Keratinocyte (primary cell): Measurements from ENCODE around the gene CRISP2. TPM values are rescaled to one million over a fixed set of nuclear protein-coding genes. Genes with fewer than 3 reads are reported as not detected.

Experiments used
- DNase-seq: peaks from one replicate; pipeline ENCODE4 v3.0.0-alpha.2; 2011; ENCODE audit warnings: low read depth, missing footprints, low spot score
- FAIRE-seq: peaks from 2 replicates; lab custom pipeline; 2011; peaks lifted over from hg19 to GRCh38; lab: Jason Lieb, UNC
- H2AFZ ChIP-seq: 2 replicates; pipeline ENCODE4 v1.6.0; 2012; ENCODE audit warnings: low read length, control low read depth, inconsistent platforms; ENCODE audit not compliant: control insufficient read depth
- H3K27ac ChIP-seq: 2 replicates; pipeline ENCODE4 v1.5.1; 2011; ENCODE audit warnings: low read length; ENCODE audit not compliant: control insufficient read depth, insufficient read depth
- H3K27me3 ChIP-seq: 3 replicates; pipeline ENCODE4 v1.6.0; 2011; ENCODE audit warnings: low read length; ENCODE audit not compliant: control insufficient read depth, insufficient read depth; ENCODE audit errors: extremely low read depth
- H3K36me3 ChIP-seq, 2 experiments: 2 replicates in 1 of 2; 3 replicates in 1 of 2; pipeline ENCODE4 v1.5.1; 2011; ENCODE audit warnings: low read length in 2 of 2, mild to moderate bottlenecking in 1 of 2; ENCODE audit not compliant: control insufficient read depth in 2 of 2, insufficient read depth in 2 of 2; ENCODE audit errors: extremely low read depth in 1 of 2
- H3K4me1 ChIP-seq: 3 replicates; pipeline ENCODE4 v1.5.1; 2011; ENCODE audit warnings: low read length; ENCODE audit not compliant: control insufficient read depth, insufficient read depth; ENCODE audit errors: extremely low read depth
- H3K4me2 ChIP-seq: 3 replicates; pipeline ENCODE4 v1.6.0; 2011; ENCODE audit warnings: low read depth, low read length; ENCODE audit not compliant: control insufficient read depth, insufficient read depth; ENCODE audit errors: extremely low read depth
- H3K4me3 ChIP-seq, 3 experiments: fragments of 200-600 bp in 1 of 3; sonication (generic) in 1 of 3; 2 replicates in 2 of 3; 3 replicates in 1 of 3; pipeline ENCODE4 v1.5.1; 2011 to 2016; ENCODE audit warnings: low read length in 3 of 3, mild to moderate bottlenecking in 3 of 3, control low read depth in 2 of 3, inconsistent platforms in 1 of 3, low read depth in 1 of 3, mixed read lengths in 1 of 3, mixed run types in 1 of 3, moderate library complexity in 1 of 3; ENCODE audit not compliant: control insufficient read depth in 2 of 3, insufficient read depth in 2 of 3; ENCODE audit errors: extremely low read depth in 1 of 3
- H3K79me2 ChIP-seq: 2 replicates; pipeline ENCODE4 v1.6.0; 2012; ENCODE audit warnings: low read length; ENCODE audit not compliant: control insufficient read depth, insufficient read depth
- H3K9ac ChIP-seq: 3 replicates; pipeline ENCODE4 v1.6.0; 2011; ENCODE audit warnings: low read length; ENCODE audit not compliant: control insufficient read depth, insufficient read depth; ENCODE audit errors: extremely low read depth
- H3K9me1 ChIP-seq: 3 replicates; pipeline ENCODE4 v1.6.0; 2011; ENCODE audit warnings: low read length; ENCODE audit not compliant: control insufficient read depth, insufficient read depth; ENCODE audit errors: extremely low read depth
- H3K9me3 ChIP-seq: 2 replicates; pipeline ENCODE4 v1.5.1; 2012; ENCODE audit warnings: low read depth, low read length; ENCODE audit not compliant: control insufficient read depth
- H4K20me1 ChIP-seq: 3 replicates; pipeline ENCODE4 v1.6.0; 2011; ENCODE audit warnings: low read length; ENCODE audit not compliant: control insufficient read depth, insufficient read depth; ENCODE audit errors: extremely low read depth
- CTCF ChIP-seq, 3 experiments: IDR thresholded peaks in 1 of 3; conservative IDR thresholded peaks in 1 of 3; optimal IDR thresholded peaks in 1 of 3; 2 replicates in 2 of 3; 3 replicates in 1 of 3; pipeline versions ENCODE3 to v1.5.1; 2011; ENCODE audit warnings: low read length in 3 of 3, mild to moderate bottlenecking in 3 of 3, moderate library complexity in 2 of 3, control low read depth in 1 of 3, inconsistent platforms in 1 of 3; ENCODE audit not compliant: insufficient read depth in 2 of 3; ENCODE audit errors: extremely low read depth in 1 of 3
- EZH2 ChIP-seq: IDR thresholded peaks from one replicate; pipeline ENCODE4 v1.6.1; 2012; ENCODE audit warnings: inconsistent platforms, mild to moderate bottlenecking, low read length, moderate library complexity
- dilution Hi-C: fragments of 300-500 bp; cut with MboI; formaldehyde crosslinking; loops from one replicate; pipeline ENCODE4 v1.7.0; 2020; ENCODE audit warnings: low sequenced_read_pairs; ENCODE audit not compliant: extremely low pct_ligation_motif_present
- polyA plus RNA-seq, 5 experiments: library from polyadenylated mRNA; depleted of rRNA in 3 of 5; stranded (reverse) in 3 of 5; stranded (forward) in 1 of 5; unstranded in 1 of 5; fragments of >200 nt; gene quantifications; 1 replicate in 1 of 5; 2 replicates in 3 of 5; 3 replicates in 1 of 5; pipeline versions ENCODE4 v1.2.1 to v1.2.3, GENCODE V29; 2011 to 2012; ENCODE audit warnings: missing spikeins in 2 of 5, low read depth in 1 of 5, low replicate concordance in 1 of 5

CRISP2 gene
- polyA plus RNA-seq, 1 donor (not counting 4 experiments of a cell fraction or from before 2014, with no cell fraction given): not detected

DNA sequence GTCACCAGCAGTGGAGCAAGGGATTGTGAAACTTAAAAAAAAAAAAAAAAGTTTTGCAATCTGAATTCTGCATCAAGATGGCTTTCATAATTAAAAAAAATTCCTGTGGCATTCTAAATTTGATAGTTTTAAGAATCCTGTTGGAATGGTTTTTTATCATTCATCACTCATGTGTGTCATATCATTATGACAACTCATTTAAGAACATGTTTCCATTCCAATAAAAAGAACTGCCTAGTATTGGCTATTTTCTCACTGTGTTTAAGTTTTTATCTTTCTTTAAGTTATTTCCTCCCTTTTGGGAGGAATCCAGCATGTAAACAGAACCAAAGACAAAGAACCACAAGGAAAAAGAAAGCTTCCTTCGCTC is 50.5 kb downstream of the CRISP2 start:
- Histone ChIP-seq H3K4me1 (no peaks in the 10 kb centered on the region), H3K4me2 (no peak overlapping the region), H2AFZ (no peak overlapping the region), H3K36me3 (no peaks in the 10 kb centered on the region), H3K27ac (no peak overlapping the region), H3K9me3 (no peaks in the 10 kb centered on the region), H3K27me3 (no peaks in the 10 kb centered on the region), H3K9me1 (no peaks in the 10 kb centered on the region), H3K9ac (no peak overlapping the region), H4K20me1 (no peaks in the 10 kb centered on the region), H3K4me3 (no peak overlapping the region), H3K79me2 (no peaks in the 10 kb centered on the region)
- dilution Hi-C loops: no loop called here
- no peak for FAIRE-seq
- DNase-seq: no peak
- TF ChIP-seq EZH2 (no peak), CTCF (optimal IDR thresholded peaks at IDR 0.05 in 1 of 3, IDR thresholded peaks at IDR 0.05 in 1 of 3, conservative IDR thresholded peaks at IDR 0.05 in 1 of 3; ENCODE audit: extremely low read depth in 1 of 3, insufficient read depth in 2 of 3, low read length in 3 of 3) (no peak)

DNA sequence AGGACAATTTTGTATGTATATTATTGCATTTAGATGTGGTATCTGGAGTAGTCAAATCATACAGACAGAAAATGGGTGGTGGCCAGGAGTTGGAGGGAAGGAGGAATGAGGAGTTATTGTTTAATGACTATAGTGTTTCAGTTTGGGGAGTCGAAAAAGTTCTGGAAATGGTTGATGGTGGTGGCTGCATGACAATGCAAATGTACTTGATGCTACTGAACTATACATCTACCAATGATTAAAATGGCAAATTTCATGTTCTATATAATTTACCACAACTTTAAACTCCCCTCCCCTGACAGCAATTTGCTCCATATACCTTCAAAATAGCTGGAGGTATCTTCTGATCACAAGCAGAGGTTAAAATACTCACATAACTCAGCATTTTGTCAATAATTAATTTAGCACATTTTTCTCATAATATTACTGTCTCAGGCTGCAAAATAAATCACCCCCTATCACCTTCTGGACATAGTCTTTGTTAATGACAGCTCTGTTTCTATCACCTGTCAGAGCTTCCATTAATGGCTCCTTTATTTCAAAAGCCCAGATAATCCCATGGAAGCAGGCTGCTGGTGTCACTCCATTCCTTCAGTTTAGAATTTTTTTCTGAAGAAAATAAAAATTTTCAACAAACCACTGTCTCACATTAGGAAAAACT is 51.0 kb downstream of the CRISP2 start:
- no peaks in the 10 kb centered on the region for H3K27me3 ChIP-seq
- no peak overlapping the region for H3K9ac ChIP-seq
- no peaks in the 10 kb centered on the region for H3K9me1 ChIP-seq
- no peaks in the 10 kb centered on the region for H3K9me3 ChIP-seq
- FAIRE-seq (no peak), DNase-seq (no peak)
- H2AFZ ChIP-seq: no peak overlapping the region
- no peak overlapping the region for H3K27ac ChIP-seq
- no peak overlapping the region for H3K4me3 ChIP-seq
- TF ChIP-seq EZH2 (no peak), CTCF (optimal IDR thresholded peaks at IDR 0.05 in 1 of 3, IDR thresholded peaks at IDR 0.05 in 1 of 3, conservative IDR thresholded peaks at IDR 0.05 in 1 of 3; ENCODE audit: extremely low read depth in 1 of 3, insufficient read depth in 2 of 3, low read length in 3 of 3) (no peak)
- dilution Hi-C loops: no loop called here
- H3K36me3 ChIP-seq: no peaks in the 10 kb centered on the region
- H3K79me2 ChIP-seq: no peaks in the 10 kb centered on the region
- no peaks in the 10 kb centered on the region for H4K20me1 ChIP-seq
- H3K4me2 ChIP-seq: no peak overlapping the region
- H3K4me1 ChIP-seq: no peaks in the 10 kb centered on the region
